CD4-positive, alpha-beta T cell treated with Interleukin-6 for 4 hours (primary cell): ENCODE results near the gene SPRYD3.
"Not testable (repeated sequence)": the region's sequence is repeated elsewhere in the genome, so short reads cannot be mapped to it uniquely, and the experiment has no call there.

Experiments used
- DNase-seq: peaks from one replicate; pipeline ENCODE4 v3.0.0-alpha.2; 2020; ENCODE audit warnings: mixed read lengths

The SPRYD3 gene

GRCh38 chr12:53049571-53050318 lies 29.4 kb downstream of the SPRYD3 start, which contains the start of gene TNS2:
TSS of gene TNS2 (plus strand) at chr12:53050065. CDS start at chr12:53050186, 121 bp downstream.
- DNase-seq, result no peak

GRCh38 chr12:53048780-53049401 lies 30.3 kb downstream of the SPRYD3 start:
- no peak for DNase-seq

GRCh38 chr12:53048033-53048779 lies 31.0 kb downstream of the SPRYD3 start:
- no peak for DNase-seq

- DNase-seq, result peak; percentile 77
These were observed 31.8 kb downstream of the SPRYD3 start for GRCh38 chr12:53047221-53048032.

- DNase-seq, result no peak
These were observed 32.5 kb downstream of the SPRYD3 start for GRCh38 chr12:53046655-53047220.

- no peak for DNase-seq
These were observed 33.5 kb downstream of the SPRYD3 start for GRCh38 chr12:53045696-53046045.

GRCh38 chr12:53044896-53045695 lies 34.1 kb downstream of the SPRYD3 start:
- DNase-seq, result no peak

- no peak for DNase-seq
These were observed 35.1 kb downstream of the SPRYD3 start for GRCh38 chr12:53044052-53044581.

GRCh38 chr12:53042607-53043454 lies 36.4 kb downstream of the SPRYD3 start:
- no peak for DNase-seq

- DNase-seq, result no peak
These were observed 39.3 kb downstream of the SPRYD3 start for GRCh38 chr12:53039851-53040250.

GRCh38 chr12:53036802-53037201 lies 42.4 kb downstream of the SPRYD3 start:
- DNase-seq, result no peak

GRCh38 chr12:53034459-53034858 lies 44.7 kb downstream of the SPRYD3 start:
- no peak for DNase-seq

- DNase-seq, result not testable (repeated sequence)
These were observed 45.4 kb downstream of the SPRYD3 start for GRCh38 chr12:53033832-53034231.

- DNase-seq, result no peak
These were observed 47.6 kb downstream of the SPRYD3 start for GRCh38 chr12:53031616-53032015.

- not testable (repeated sequence) for DNase-seq
These were observed 52.2 kb downstream of the SPRYD3 start for GRCh38 chr12:53027014-53027413.

- DNase-seq, result no peak
These were observed 53.9 kb downstream of the SPRYD3 start for GRCh38 chr12:53025250-53025649.

- DNase-seq, result no peak
These were observed 64.5 kb downstream of the SPRYD3 start for GRCh38 chr12:53014709-53015108.
